ENCODE results near the gene VAMP8.

DNA sequence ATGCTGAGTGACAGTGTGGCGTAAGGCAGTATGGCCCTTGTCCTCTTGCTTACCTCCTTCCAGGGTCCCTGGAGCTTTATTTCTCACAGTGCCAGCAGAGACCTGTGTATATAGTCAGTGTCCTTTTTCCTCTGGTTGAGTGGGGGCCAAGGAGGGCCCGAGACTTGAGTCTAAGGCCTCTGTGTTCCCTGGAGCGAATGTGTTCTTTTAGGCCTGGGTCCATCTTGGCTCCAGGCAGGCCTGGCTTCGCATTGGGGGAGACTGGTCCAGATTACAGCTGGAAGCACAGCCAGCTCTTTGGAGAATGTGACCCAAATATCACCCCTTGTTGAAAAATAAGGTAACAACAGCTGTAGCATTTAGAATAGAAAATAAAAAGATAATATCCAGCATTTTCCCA, 11.8 kb downstream of the VAMP8 start:
- TF ChIP-seq, protein P1, sequence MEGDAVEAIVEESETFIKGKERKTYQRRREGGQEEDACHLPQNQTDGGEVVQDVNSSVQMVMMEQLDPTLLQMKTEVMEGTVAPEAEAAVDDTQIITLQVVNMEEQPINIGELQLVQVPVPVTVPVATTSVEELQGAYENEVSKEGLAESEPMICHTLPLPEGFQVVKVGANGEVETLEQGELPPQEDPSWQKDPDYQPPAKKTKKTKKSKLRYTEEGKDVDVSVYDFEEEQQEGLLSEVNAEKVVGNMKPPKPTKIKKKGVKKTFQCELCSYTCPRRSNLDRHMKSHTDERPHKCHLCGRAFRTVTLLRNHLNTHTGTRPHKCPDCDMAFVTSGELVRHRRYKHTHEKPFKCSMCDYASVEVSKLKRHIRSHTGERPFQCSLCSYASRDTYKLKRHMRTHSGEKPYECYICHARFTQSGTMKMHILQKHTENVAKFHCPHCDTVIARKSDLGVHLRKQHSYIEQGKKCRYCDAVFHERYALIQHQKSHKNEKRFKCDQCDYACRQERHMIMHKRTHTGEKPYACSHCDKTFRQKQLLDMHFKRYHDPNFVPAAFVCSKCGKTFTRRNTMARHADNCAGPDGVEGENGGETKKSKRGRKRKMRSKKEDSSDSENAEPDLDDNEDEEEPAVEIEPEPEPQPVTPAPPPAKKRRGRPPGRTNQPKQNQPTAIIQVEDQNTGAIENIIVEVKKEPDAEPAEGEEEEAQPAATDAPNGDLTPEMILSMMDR (IDR thresholded peaks at IDR 0.05) = no peak
- TF ChIP-seq POLR2A (IDR thresholded peaks at IDR 0.05) = no peak
